Activated naive CD8-positive, alpha-beta T cell treated with anti-CD3 and anti-CD28 coated beads, Interleukin-2, amount 50 U/mL, for 24 hours (primary cell): Measurements from ENCODE around the gene MISP.
A peak's percentile ranks its signal among the peaks of the same experiment; 100 is the strongest.
"Not testable (repeated sequence)": the region's sequence is repeated elsewhere in the genome, so short reads cannot be mapped to it uniquely, and the experiment has no call there.

Experiments used
- ATAC-seq: fragments of 150-1000 bp; cut with Tn5 transposase; one replicate; pipeline ENCODE4 v1.10.0; 2021
- DNase-seq: peaks from one replicate; pipeline ENCODE4 v3.0.0; 2021
- H3K27ac Mint-ChIP-seq: one replicate; pipeline ENCODE4 v1.8.0; 2021; ENCODE audit warnings: mild to moderate bottlenecking, mixed read lengths
- H3K27me3 Mint-ChIP-seq: one replicate; pipeline ENCODE4 v1.8.0; 2021; ENCODE audit warnings: mixed read lengths
- H3K36me3 Mint-ChIP-seq: one replicate; pipeline ENCODE4 v1.8.0; 2021; ENCODE audit warnings: low read depth, mixed read lengths
- H3K4me1 Mint-ChIP-seq: one replicate; pipeline ENCODE4 v1.8.0; 2021; ENCODE audit warnings: mixed read lengths
- H3K4me3 Mint-ChIP-seq: one replicate; pipeline ENCODE4 v1.8.0; 2021; ENCODE audit warnings: mild to moderate bottlenecking, moderate library complexity, mixed read lengths
- H3K9me3 Mint-ChIP-seq: one replicate; pipeline ENCODE4 v1.8.0; 2021; ENCODE audit warnings: mixed read lengths

Gene MISP

GRCh38 chr19:750640-751423, at the start of gene MISP:
Gene MISP (plus strand): TSS chr19:751112. CDS start chr19:756947, 5,835 bp downstream.
- Mint-ChIP-seq H3K9me3 (no peaks in the 10 kb centered on the region), H3K27me3 (peaks cover 2% of the 10 kb centered on the region), H3K27ac (no peak within 1 kb of the TSS), H3K4me3 (no peak within 1 kb of the TSS), H3K36me3 (no peaks in the 10 kb centered on the region), H3K4me1 (no peaks in the 10 kb centered on the region)
- ATAC-seq (no peak), DNase-seq (no peak)

- ATAC-seq, DNase-seq, H3K4me1 Mint-ChIP-seq, H3K4me3 Mint-ChIP-seq, H3K27ac Mint-ChIP-seq, H3K36me3 Mint-ChIP-seq, H3K9me3 Mint-ChIP-seq: not testable (repeated sequence)
- peaks cover 33% of the 10 kb centered on the region for H3K27me3 Mint-ChIP-seq
Observed at GRCh38 chr19:702847-703246, 48.1 kb upstream of the MISP start.

- H3K27me3 Mint-ChIP-seq, result peaks cover 33% of the 10 kb centered on the region
- no peak overlapping the region for H3K27ac Mint-ChIP-seq
- no peaks in the 10 kb centered on the region for H3K36me3 Mint-ChIP-seq
- DNase-seq (no peak), ATAC-seq (no peak)
- no peak overlapping the region for H3K4me3 Mint-ChIP-seq
- no peaks in the 10 kb centered on the region for H3K9me3 Mint-ChIP-seq
- peaks cover 7% of the 10 kb centered on the region for H3K4me1 Mint-ChIP-seq
Observed at GRCh38 chr19:703329-703650, 47.6 kb upstream of the MISP start.

GRCh38 chr19:703651-704446, 47.1 kb upstream of the MISP start:
- Mint-ChIP-seq H3K9me3 (no peaks in the 10 kb centered on the region), H3K27ac (no peak overlapping the region), H3K36me3 (no peaks in the 10 kb centered on the region), H3K4me1 (peaks cover 7% of the 10 kb centered on the region), H3K4me3 (no peak overlapping the region), H3K27me3 (peaks cover 32% of the 10 kb centered on the region)
- peak; percentile 50 for ATAC-seq
- DNase-seq, result peak; percentile 72

GRCh38 chr19:704447-704741, 46.5 kb upstream of the MISP start:
- peaks cover 32% of the 10 kb centered on the region for H3K27me3 Mint-ChIP-seq
- H3K36me3 Mint-ChIP-seq, result no peaks in the 10 kb centered on the region
- no peak for DNase-seq
- no peak for ATAC-seq
- no peak overlapping the region for H3K4me3 Mint-ChIP-seq
- no peaks in the 10 kb centered on the region for H3K9me3 Mint-ChIP-seq
- H3K27ac Mint-ChIP-seq, result no peak overlapping the region
- peaks cover 7% of the 10 kb centered on the region for H3K4me1 Mint-ChIP-seq

- Mint-ChIP-seq H3K4me3 (no peak within 1 kb of the TSS), H3K27ac (no peak within 1 kb of the TSS), H3K27me3 (peaks cover 25% of the 10 kb centered on the region), H3K36me3 (no peaks in the 10 kb centered on the region), H3K9me3 (no peaks in the 10 kb centered on the region), H3K4me1 (peaks cover 3% of the 10 kb centered on the region)
- no peak for DNase-seq
- no peak for ATAC-seq
Observed at GRCh38 chr19:708154-709143, 42.5 kb upstream of the MISP start, which contains the start of gene PALM. Gene PALM (plus strand): TSS chr19:708935. CDS start chr19:709147, 212 bp downstream.

- H3K4me1 Mint-ChIP-seq, result no peaks in the 10 kb centered on the region
- no peak for ATAC-seq
- H3K36me3 Mint-ChIP-seq, result no peaks in the 10 kb centered on the region
- H3K27me3 Mint-ChIP-seq, result peaks cover 25% of the 10 kb centered on the region
- no peak overlapping the region for H3K4me3 Mint-ChIP-seq
- no peak overlapping the region for H3K27ac Mint-ChIP-seq
- DNase-seq, result no peak
- H3K9me3 Mint-ChIP-seq, result no peaks in the 10 kb centered on the region
Observed at GRCh38 chr19:709196-709964, 41.5 kb upstream of the MISP start.

GRCh38 chr19:709965-710571, 40.8 kb upstream of the MISP start:
- H3K4me3 Mint-ChIP-seq, result no peak overlapping the region
- no peaks in the 10 kb centered on the region for H3K9me3 Mint-ChIP-seq
- no peak for DNase-seq
- no peaks in the 10 kb centered on the region for H3K36me3 Mint-ChIP-seq
- peaks cover 23% of the 10 kb centered on the region for H3K27me3 Mint-ChIP-seq
- H3K27ac Mint-ChIP-seq, result no peak overlapping the region
- H3K4me1 Mint-ChIP-seq, result no peaks in the 10 kb centered on the region
- no peak for ATAC-seq

- DNase-seq (no peak), ATAC-seq (no peak)
- Mint-ChIP-seq H3K36me3 (no peaks in the 10 kb centered on the region), H3K27ac (no peak overlapping the region), H3K4me1 (no peaks in the 10 kb centered on the region), H3K4me3 (no peak overlapping the region), H3K9me3 (no peaks in the 10 kb centered on the region), H3K27me3 (peaks cover 22% of the 10 kb centered on the region)
Observed at GRCh38 chr19:710767-711166, 40.1 kb upstream of the MISP start.

- Mint-ChIP-seq H3K4me1 (no peaks in the 10 kb centered on the region), H3K4me3 (no peak overlapping the region), H3K36me3 (no peaks in the 10 kb centered on the region), H3K9me3 (no peaks in the 10 kb centered on the region), H3K27me3 (peaks cover 21% of the 10 kb centered on the region), H3K27ac (no peak overlapping the region)
- ATAC-seq (no peak), DNase-seq (no peak)
Observed at GRCh38 chr19:711254-711653, 39.7 kb upstream of the MISP start.

- Mint-ChIP-seq H3K4me3 (no peak overlapping the region), H3K9me3 (no peaks in the 10 kb centered on the region), H3K4me1 (no peaks in the 10 kb centered on the region), H3K27me3 (peaks cover 15% of the 10 kb centered on the region), H3K27ac (no peak overlapping the region), H3K36me3 (no peaks in the 10 kb centered on the region)
- ATAC-seq, result no peak
- DNase-seq, result no peak
Observed at GRCh38 chr19:715347-715746, 35.6 kb upstream of the MISP start.

GRCh38 chr19:718251-718951, 32.5 kb upstream of the MISP start:
- Mint-ChIP-seq H3K36me3 (no peaks in the 10 kb centered on the region), H3K27me3 (peaks cover 15% of the 10 kb centered on the region), H3K4me3 (no peak overlapping the region), H3K9me3 (no peaks in the 10 kb centered on the region), H3K27ac (no peak overlapping the region), H3K4me1 (no peaks in the 10 kb centered on the region)
- ATAC-seq (no peak), DNase-seq (no peak)

GRCh38 chr19:718991-719512, 31.9 kb upstream of the MISP start:
- no peak for ATAC-seq
- no peaks in the 10 kb centered on the region for H3K36me3 Mint-ChIP-seq
- no peak overlapping the region for H3K27ac Mint-ChIP-seq
- H3K9me3 Mint-ChIP-seq, result no peaks in the 10 kb centered on the region
- H3K27me3 Mint-ChIP-seq, result peaks cover 15% of the 10 kb centered on the region
- no peaks in the 10 kb centered on the region for H3K4me1 Mint-ChIP-seq
- H3K4me3 Mint-ChIP-seq, result no peak overlapping the region
- DNase-seq, result no peak
